A673 (cell line): ENCODE data around the gene QRFPR. TPM values are rescaled to one million over a fixed set of nuclear protein-coding genes. Genes with fewer than 3 reads are reported as not detected.

Experiments used
- BruUV-seq: library from RNA; stranded (reverse); fragments of 400-500 nt; replicated peaks from 2 replicates; lab custom pipeline; 2021; lab: Mats Ljungman, UMichigan
- CTCF ChIA-PET: fragments of 300-600 bp; sonication (Branson Sonifier 250); formaldehyde crosslinking; loops from one replicate; lab custom pipeline; 2022; ENCODE audit warnings: antibody characterized with exemption; lab: Charles Lee
- POLR2A ChIA-PET: fragments of 300-600 bp; sonication (Branson Sonifier 250); formaldehyde crosslinking; loops from one replicate; lab custom pipeline; 2022; ENCODE audit warnings: antibody characterized with exemption; ENCODE audit not compliant: low non-redundant PET; lab: Charles Lee
- DNase-seq: peaks from one replicate; pipeline ENCODE4 v3.0.0-alpha.2; 2015; ENCODE audit warnings: low spot score
- H3K27ac ChIP-seq: fragments of 200-600 bp; sonication (generic); 2 replicates; pipeline ENCODE4 v1.5.1; 2016; ENCODE audit warnings: mixed run types, low read depth, mild to moderate bottlenecking, mixed read lengths, antibody characterized with exemption, low read length; ENCODE audit not compliant: poor library complexity, severe bottlenecking
- H3K27me3 ChIP-seq: fragments of 200-600 bp; sonication (generic); replicated peaks from 2 replicates; pipeline ENCODE4 v1.6.1; 2017; ENCODE audit warnings: mixed run types, low read depth, mild to moderate bottlenecking, mixed read lengths, antibody characterized with exemption, low read length; ENCODE audit not compliant: insufficient read depth, poor library complexity
- H3K36me3 ChIP-seq: fragments of 200-600 bp; sonication (generic); 2 replicates; pipeline ENCODE4 v1.6.1; 2016; ENCODE audit warnings: mixed run types, mild to moderate bottlenecking, mixed read lengths, antibody characterized with exemption, low read length; ENCODE audit not compliant: insufficient read depth, poor library complexity, severe bottlenecking
- H3K4me1 ChIP-seq: fragments of 200-600 bp; sonication (generic); 2 replicates; pipeline ENCODE4 v1.6.1; 2017; ENCODE audit warnings: mixed run types, mild to moderate bottlenecking, mixed read lengths, antibody characterized with exemption, low read length; ENCODE audit not compliant: insufficient read depth, poor library complexity, severe bottlenecking
- H3K4me3 ChIP-seq: fragments of 200-600 bp; sonication (generic); 2 replicates; pipeline ENCODE4 v1.5.1; 2016; ENCODE audit warnings: low read depth, mixed run types, mild to moderate bottlenecking, mixed read lengths, low read length; ENCODE audit not compliant: poor library complexity, severe bottlenecking
- H3K9me3 ChIP-seq: fragments of 200-600 bp; sonication (generic); 2 replicates; pipeline ENCODE4 v1.6.1; 2016; ENCODE audit warnings: mixed run types, low read depth, mild to moderate bottlenecking, mixed read lengths, antibody characterized with exemption, low read length; ENCODE audit not compliant: poor library complexity, severe bottlenecking
- CTCF ChIP-seq: fragments of 300-800, 200-600 bp; sonication (generic); conservative IDR thresholded peaks from 2 replicates; pipeline ENCODE4 v1.5.1; 2017; ENCODE audit warnings: low read depth, mild to moderate bottlenecking, antibody characterized with exemption, low read length, moderate library complexity, mixed read lengths
- EZH2 ChIP-seq: fragments of 200-600 bp; sonication (generic); IDR thresholded peaks from 2 replicates; pipeline ENCODE4 v1.6.1; 2017; ENCODE audit warnings: borderline replicate concordance, low read depth, mild to moderate bottlenecking, mixed read lengths, antibody characterized with exemption, low read length; ENCODE audit not compliant: poor library complexity, severe bottlenecking
- intact Hi-C: fragments of 100-400 bp; cut with micrococcal nuclease; formaldehyde crosslinking; loops from one replicate; pipeline ENCODE4 v1.10.0; 2022; ENCODE audit not compliant: unreplicated experiment
- total RNA-seq: library from RNA; stranded (reverse); gene quantifications from 2 replicates; pipeline ENCODE4 v1.2.3, GENCODE V29; 2021

Gene QRFPR
- total RNA-seq, 1 experiment from 2014 or later, result 32.2 TPM

GRCh38 chr4:121283319-121283718, 97.5 kb downstream of the QRFPR start:
- ChIA-PET POLR2A (no interaction called here), CTCF (no interaction called here)
- no TSS peak for BruUV-seq
- Histone ChIP-seq H3K36me3 (no peaks in the 10 kb centered on the region), H3K27ac (no peak overlapping the region), H3K9me3 (no peaks in the 10 kb centered on the region), H3K4me1 (no peaks in the 10 kb centered on the region), H3K4me3 (no peak overlapping the region), H3K27me3 (no peaks in the 10 kb centered on the region)
- no peak for DNase-seq
- TF ChIP-seq CTCF (no peak), EZH2 (no peak)
- intact Hi-C loops, result no loop called here

GRCh38 chr4:121280425-121280824, 100.4 kb downstream of the QRFPR start:
- Histone ChIP-seq H3K9me3 (no peaks in the 10 kb centered on the region), H3K36me3 (no peaks in the 10 kb centered on the region), H3K4me1 (no peaks in the 10 kb centered on the region), H3K4me3 (no peak overlapping the region), H3K27ac (no peak overlapping the region), H3K27me3 (no peaks in the 10 kb centered on the region)
- no peak for DNase-seq
- POLR2A ChIA-PET, result no interaction called here
- CTCF ChIA-PET, result no interaction called here
- TF ChIP-seq CTCF (no peak), EZH2 (no peak)
- no TSS peak for BruUV-seq
- intact Hi-C loops, result no loop called here

GRCh38 chr4:121278811-121279368, 101.9 kb downstream of the QRFPR start:
- CTCF ChIA-PET, result no interaction called here
- TF ChIP-seq EZH2 (no peak), CTCF (no peak)
- intact Hi-C loops, result no loop called here
- DNase-seq, result no peak
- Histone ChIP-seq H3K4me1 (no peaks in the 10 kb centered on the region), H3K9me3 (no peaks in the 10 kb centered on the region), H3K27me3 (no peaks in the 10 kb centered on the region), H3K27ac (no peak overlapping the region), H3K4me3 (no peak overlapping the region), H3K36me3 (no peaks in the 10 kb centered on the region)
- no TSS peak for BruUV-seq
- POLR2A ChIA-PET, result no interaction called here

Other genes starting within 250 kb of the QRFPR start
- 0.44 and 0.58 TPM in 2 replicates for gene TNIP3, start 216.7 kb downstream of the QRFPR start, total RNA-seq